HepG2 (cell line): ENCODE measurements around the gene ONECUT1. TPM values are rescaled to one million over a fixed set of nuclear protein-coding genes. Genes with fewer than 3 reads are reported as not detected.

Experiments used
- ATAC-seq: fragments of 200-7000 bp; cut with Tn5 transposase; 3 replicates; pipeline ENCODE4 v1.9.1; 2020; ENCODE audit warnings: mild to moderate bottlenecking, moderate library complexity
- BruUV-seq: library from RNA; stranded (reverse); fragments of 400-500 nt; replicated peaks from 2 replicates; lab custom pipeline; 2021; lab: Mats Ljungman, UMichigan
- CTCF ChIA-PET: fragments of 300-600 bp; formaldehyde crosslinking; extraction: SDS; loops from one replicate; lab custom pipeline; 2021; ENCODE audit warnings: low total read pairs, inconsistent platforms, low intra/inter-chr PET ratio; lab: Yijun Ruan, JAX
- POLR2A ChIA-PET: fragments of 350-600 bp; sonication (Branson Sonifier 250); formaldehyde crosslinking; loops from one replicate; lab custom pipeline; 2020; ENCODE audit warnings: antibody characterized with exemption, inconsistent platforms; lab: Yijun Ruan, JAX
- DNase-seq: peaks from one replicate; pipeline ENCODE4 v3.0.0-alpha.2; 2015; ENCODE audit warnings: low spot score
- FAIRE-seq: peaks from 3 replicates; lab custom pipeline; 2011; peaks lifted over from hg19 to GRCh38; lab: Jason Lieb, UNC
- H2AFZ ChIP-seq: one replicate; pipeline ENCODE4 v1.6.1; 2011; ENCODE audit warnings: low read length, inconsistent platforms
- H3K27ac ChIP-seq: fragments of 300-600 bp; 3 replicates; pipeline ENCODE4 v1.8.0; 2011; ENCODE audit warnings: mixed run types, mild to moderate bottlenecking, mixed read lengths, low read length, inconsistent platforms; ENCODE audit not compliant: insufficient read depth; ENCODE audit errors: extremely low read length
- H3K27me3 ChIP-seq, 2 experiments: fragments of 200-600 bp in 1 of 2; 2 replicates in 1 of 2; 3 replicates in 1 of 2; pipeline versions ENCODE4 v1.6.0 to v1.8.0; 2011; ENCODE audit warnings: low read length in 2 of 2, mild to moderate bottlenecking in 2 of 2, moderate library complexity in 2 of 2, inconsistent platforms in 1 of 2; ENCODE audit not compliant: insufficient read depth in 2 of 2, control insufficient read depth in 1 of 2
- H3K36me3 ChIP-seq, 2 experiments: fragments of 200-600 bp in 1 of 2; replicated peaks in 1 of 2; 2 replicates in 1 of 2; 3 replicates in 1 of 2; pipeline versions ENCODE4 v1.5.1 to v1.8.0; 2011; ENCODE audit warnings: low read length in 2 of 2, inconsistent platforms in 1 of 2; ENCODE audit not compliant: insufficient read depth in 2 of 2, control insufficient read depth in 1 of 2
- H3K4me1 ChIP-seq: 2 replicates; pipeline ENCODE4 v1.5.1; 2012; ENCODE audit warnings: low read length, inconsistent platforms; ENCODE audit not compliant: insufficient read depth
- H3K4me2 ChIP-seq: 2 replicates; pipeline ENCODE4 v1.6.0; 2011; ENCODE audit warnings: low read depth, low read length, inconsistent platforms
- H3K4me3 ChIP-seq, 3 experiments: fragments of 200-600 bp in 1 of 3; sonication (generic), shearing (Covaris generic) in 1 of 3; replicated peaks in 1 of 3; 2 replicates each; pipeline ENCODE4 v1.5.1; 2011 to 2016; ENCODE audit warnings: low read length in 3 of 3, inconsistent platforms in 2 of 3, low read depth in 2 of 3, mild to moderate bottlenecking in 2 of 3, control low read depth in 1 of 3, mixed read lengths in 1 of 3; ENCODE audit not compliant: insufficient read depth in 1 of 3
- H3K79me2 ChIP-seq: one replicate; pipeline ENCODE4 v1.6.1; 2011; ENCODE audit warnings: low read length, inconsistent platforms; ENCODE audit not compliant: insufficient read depth
- H3K9ac ChIP-seq: 2 replicates; pipeline ENCODE4 v1.6.0; 2011; ENCODE audit warnings: mild to moderate bottlenecking, low read depth, low read length, inconsistent platforms; ENCODE audit not compliant: insufficient read depth
- H3K9me3 ChIP-seq: 2 replicates; pipeline ENCODE4 v1.5.1; 2012; ENCODE audit warnings: mild to moderate bottlenecking, low read length
- H4K20me1 ChIP-seq: 2 replicates; pipeline ENCODE4 v1.6.0; 2011; ENCODE audit warnings: inconsistent platforms, mild to moderate bottlenecking, low read length, moderate library complexity; ENCODE audit not compliant: insufficient read depth
- BCL3 ChIP-seq: sonication (generic); formaldehyde crosslinking; IDR thresholded peaks from 2 replicates; pipeline ENCODE4 v1.5.1; 2020; ENCODE audit warnings: mild to moderate bottlenecking, missing genetic modification reagents, moderate library complexity
- ETV6 ChIP-seq: sonication (generic); formaldehyde crosslinking; conservative IDR thresholded peaks from 2 replicates; pipeline ENCODE4 v1.4.0; 2020; ENCODE audit warnings: missing genetic modification reagents
- FOXM1 ChIP-seq: sonication (generic); formaldehyde crosslinking; IDR thresholded peaks from 2 replicates; pipeline ENCODE4 v1.5.0; 2020; ENCODE audit warnings: missing genetic modification reagents
- KAT7 ChIP-seq: IDR thresholded peaks from 2 replicates; pipeline ENCODE4 v1.6.1; 2018; ENCODE audit warnings: borderline replicate concordance, missing compliant biosample characterization
- MXD1 ChIP-seq: sonication (generic); formaldehyde crosslinking; IDR thresholded peaks from 2 replicates; pipeline ENCODE4 v1.4.0; 2020; ENCODE audit warnings: mild to moderate bottlenecking, missing genetic modification reagents
- POLR2AphosphoS2 ChIP-seq: IDR thresholded peaks from 2 replicates; pipeline ENCODE4 v1.6.1; 2011; ENCODE audit warnings: low read depth, low read length, improper control_type of control experiment
- SPEN ChIP-seq: sonication (generic); formaldehyde crosslinking; IDR thresholded peaks from 2 replicates; pipeline ENCODE4 v1.5.1; 2020; ENCODE audit warnings: low read depth, mild to moderate bottlenecking, missing genetic modification reagents
- U2AF2 ChIP-seq: fragments of 200-400 bp; formaldehyde crosslinking; IDR thresholded peaks from 2 replicates; pipeline ENCODE4 v1.6.1; 2017; ENCODE audit warnings: low read depth, mild to moderate bottlenecking, low read length
- ZBTB7A ChIP-seq: sonication (generic); formaldehyde crosslinking; IDR thresholded peaks from 2 replicates; pipeline ENCODE4 v1.8.0; 2022; ENCODE audit warnings: mild to moderate bottlenecking, missing genetic modification reagents
- ZNF432 ChIP-seq: sonication (generic); formaldehyde crosslinking; IDR thresholded peaks from 2 replicates; pipeline ENCODE4 v1.5.0; 2020; ENCODE audit warnings: missing genetic modification reagents, mild to moderate bottlenecking, borderline replicate concordance
- WGBS: methylation state at CpG from one replicate; pipeline ENCODE4 v1.1.6; 2017; ENCODE audit warnings: low lambda C conversion rate; 5-methylcytosine and 5-hydroxymethylcytosine counted together
- in situ Hi-C: cut with HindIII; loops from 2 replicates; pipeline ENCODE4 v1.10.0; 2017; ENCODE audit warnings: low pct_unique_long_range_greater_than_20kb; ENCODE audit not compliant: extremely low pct_ligation_motif_present
- intact Hi-C: fragments of 100-400 bp; cut with micrococcal nuclease; formaldehyde crosslinking; loops from one replicate; pipeline ENCODE4 v1.10.0; 2022; ENCODE audit not compliant: unreplicated experiment
- polyA plus RNA-seq, 8 experiments: library from polyadenylated mRNA; depleted of rRNA in 3 of 8; stranded (reverse) in 7 of 8; unstranded in 1 of 8; fragments of >200 nt; fragmentation: Illumina TruSeq in 4 of 8; extraction: Trizol in 4 of 8; gene quantifications; 2 replicates each; pipeline versions ENCODE4 v1.2.1 to v1.2.3, GENCODE V29; 2011 to 2016; ENCODE audit warnings: low read depth in 4 of 8, missing spikeins in 1 of 8, mixed read lengths in 1 of 8; ENCODE audit not compliant: insufficient read depth in 1 of 8
- total RNA-seq, 5 experiments: library from RNA; depleted of rRNA; stranded (reverse); fragments of >200 nt; fragmentation: Illumina TruSeq; extraction: Trizol; gene quantifications; 2 replicates each; pipeline ENCODE4 v1.2.3, GENCODE V29; 2016; ENCODE audit warnings: low read depth in 1 of 5
- TF ChIP-seq, protein P1 (sequence below): sonication (generic); formaldehyde crosslinking; IDR thresholded peaks from 2 replicates; pipeline ENCODE4 v1.5.0; 2020; ENCODE audit warnings: mild to moderate bottlenecking, missing genetic modification reagents
- TF ChIP-seq, protein P2 (sequence below): sonication (generic); formaldehyde crosslinking; IDR thresholded peaks from 2 replicates; pipeline ENCODE4 v1.5.0; 2020; ENCODE audit warnings: mild to moderate bottlenecking, missing genetic modification reagents

The ONECUT1 gene
- total and polyA plus RNA-seq, 2 of the 13 experiments (the other 11 are each of a cell fraction or from before 2014, with no cell fraction given), result 3.5 to 9.1 TPM

DNA sequence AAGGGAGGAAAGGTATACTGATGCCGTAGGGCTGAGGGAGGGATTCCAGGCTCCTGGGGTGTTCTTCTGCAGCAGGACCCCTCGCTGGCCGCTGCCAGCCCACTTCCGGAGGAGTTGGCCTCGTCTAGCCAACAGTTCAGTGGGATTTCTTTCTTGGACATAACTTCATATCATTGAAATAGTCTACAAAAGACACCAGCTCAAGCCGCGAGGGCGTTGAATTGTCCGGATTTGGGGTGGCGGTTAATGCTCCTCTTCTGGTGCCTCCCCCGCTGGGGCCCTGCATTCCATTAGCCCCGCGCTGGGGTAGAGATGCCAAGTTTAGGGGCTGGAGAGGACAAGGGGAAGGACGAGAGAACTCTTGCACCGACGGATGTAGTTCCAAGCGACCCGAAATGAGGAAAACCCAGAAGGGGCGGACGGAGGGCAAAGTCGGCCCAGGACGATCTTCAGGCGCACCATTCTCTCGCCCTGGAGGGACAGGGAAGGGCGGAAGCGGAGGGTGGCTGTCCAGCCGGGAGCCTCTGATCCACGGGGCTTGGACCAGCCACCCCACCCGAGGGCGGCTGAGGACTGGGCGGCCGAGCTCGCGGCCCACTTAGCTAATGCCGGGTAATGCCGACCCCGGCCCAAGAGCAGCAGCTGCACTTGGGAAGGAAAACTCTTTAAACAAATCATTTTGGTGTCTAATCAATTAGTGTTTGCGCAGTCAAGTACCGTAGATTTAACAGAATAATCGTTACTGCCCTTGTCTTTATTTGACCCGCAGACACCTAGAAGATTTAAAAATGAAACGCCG lies 4.7 kb upstream of the ONECUT1 start (continued):
- TF ChIP-seq, protein P1, sequence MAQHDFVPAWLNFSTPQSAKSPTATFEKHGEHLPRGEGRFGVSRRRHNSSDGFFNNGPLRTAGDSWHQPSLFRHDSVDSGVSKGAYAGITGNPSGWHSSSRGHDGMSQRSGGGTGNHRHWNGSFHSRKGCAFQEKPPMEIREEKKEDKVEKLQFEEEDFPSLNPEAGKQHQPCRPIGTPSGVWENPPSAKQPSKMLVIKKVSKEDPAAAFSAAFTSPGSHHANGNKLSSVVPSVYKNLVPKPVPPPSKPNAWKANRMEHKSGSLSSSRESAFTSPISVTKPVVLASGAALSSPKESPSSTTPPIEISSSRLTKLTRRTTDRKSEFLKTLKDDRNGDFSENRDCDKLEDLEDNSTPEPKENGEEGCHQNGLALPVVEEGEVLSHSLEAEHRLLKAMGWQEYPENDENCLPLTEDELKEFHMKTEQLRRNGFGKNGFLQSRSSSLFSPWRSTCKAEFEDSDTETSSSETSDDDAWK (CRISPR knock-in tag), result no peak
- TF ChIP-seq SPEN, result no peak
- no peak for TF ChIP-seq ZNF432 (CRISPR knock-in tag)
- TF ChIP-seq, all 625 proteins: peak for 0

DNA sequence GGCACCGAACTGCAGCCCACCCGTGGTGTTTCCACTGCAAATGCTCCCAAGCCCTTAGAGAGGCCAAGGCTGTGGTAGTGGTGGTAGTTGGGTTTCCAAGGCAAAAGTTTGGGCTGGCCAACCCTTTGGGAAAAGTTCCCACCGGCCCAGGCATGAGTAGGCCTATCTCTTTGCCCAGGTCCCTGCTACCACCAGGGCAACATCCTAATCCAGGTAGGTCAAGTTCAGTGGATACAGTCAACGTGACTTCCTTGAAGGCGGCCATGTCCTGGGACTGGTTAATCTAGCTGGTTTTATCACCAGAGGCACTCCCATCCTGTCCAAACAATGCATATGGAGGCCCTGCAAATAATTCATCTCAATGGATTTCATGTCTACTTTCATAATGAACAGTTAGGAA lies 1.6 kb upstream of the ONECUT1 start:
- Histone ChIP-seq H3K36me3 (no peaks in the 10 kb centered on the region), H3K9ac (no peak overlapping the region), H3K27me3 (peaks cover 1 to 35% of the 10 kb centered on the region in 2 experiments), H2AFZ (no peak overlapping the region), H3K4me2 (no peak overlapping the region), H3K4me1 (peaks cover 8% of the 10 kb centered on the region; the same call in 1 of the 2 replicates), H3K9me3 (peaks cover 8% of the 10 kb centered on the region; the same call in 1 of the 2 replicates), H3K4me3 (no peak overlapping the region), H3K79me2 (peaks cover 24% of the 10 kb centered on the region), H3K27ac (no peak overlapping the region), H4K20me1 (no peaks in the 10 kb centered on the region)
- TF ChIP-seq, protein P2, sequence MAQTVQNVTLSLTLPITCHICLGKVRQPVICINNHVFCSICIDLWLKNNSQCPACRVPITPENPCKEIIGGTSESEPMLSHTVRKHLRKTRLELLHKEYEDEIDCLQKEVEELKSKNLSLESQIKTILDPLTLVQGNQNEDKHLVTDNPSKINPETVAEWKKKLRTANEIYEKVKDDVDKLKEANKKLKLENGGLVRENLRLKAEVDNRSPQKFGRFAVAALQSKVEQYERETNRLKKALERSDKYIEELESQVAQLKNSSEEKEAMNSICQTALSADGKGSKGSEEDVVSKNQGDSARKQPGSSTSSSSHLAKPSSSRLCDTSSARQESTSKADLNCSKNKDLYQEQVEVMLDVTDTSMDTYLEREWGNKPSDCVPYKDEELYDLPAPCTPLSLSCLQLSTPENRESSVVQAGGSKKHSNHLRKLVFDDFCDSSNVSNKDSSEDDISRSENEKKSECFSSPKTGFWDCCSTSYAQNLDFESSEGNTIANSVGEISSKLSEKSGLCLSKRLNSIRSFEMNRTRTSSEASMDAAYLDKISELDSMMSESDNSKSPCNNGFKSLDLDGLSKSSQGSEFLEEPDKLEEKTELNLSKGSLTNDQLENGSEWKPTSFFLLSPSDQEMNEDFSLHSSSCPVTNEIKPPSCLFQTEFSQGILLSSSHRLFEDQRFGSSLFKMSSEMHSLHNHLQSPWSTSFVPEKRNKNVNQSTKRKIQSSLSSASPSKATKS, result no peak
- TF ChIP-seq FOXM1 (CRISPR knock-in tag) (no peak), ETV6 (CRISPR knock-in tag) (no peak), POLR2AphosphoS2 (no peak), BCL3 (no peak), MXD1 (CRISPR knock-in tag) (no peak), KAT7 (no peak), U2AF2 (no peak), ZBTB7A (CRISPR knock-in tag) (no peak)
- no peak for ATAC-seq
- CTCF ChIA-PET, result no interaction called here
- no peak for FAIRE-seq
- 62% methylated on average over 3 of the region's 5 CpGs for WGBS
- in situ Hi-C loops (no loop called here), intact Hi-C loops (no loop called here)
- no peak for DNase-seq
- no TSS peak for BruUV-seq
- POLR2A ChIA-PET, result no interaction called here
